Adrenal gland (tissue), 12 donors: Measurements from ENCODE around the gene ITGA6. TPM values are rescaled to one million over a fixed set of nuclear protein-coding genes. Genes with fewer than 3 reads are reported as not detected.

Source experiments
- DNase-seq, 7 donors: peaks; one replicate each; pipeline ENCODE4 v3.0.0-alpha.2; 2019 to 2020
- H3K27ac ChIP-seq, 5 donors: fragments of 200-600 bp; sonication (generic) in 4 of 5; 1 replicate in 3 of 5; 2 replicates in 2 of 5; pipeline versions ENCODE4 v1.5.1 to v1.8.0; 2016 to 2020; ENCODE audit warnings: mild to moderate bottlenecking in 1 of 5
- H3K27me3 ChIP-seq: fragments of 200-600 bp; 2 replicates; pipeline ENCODE4 v1.8.0; 2021
- H3K36me3 ChIP-seq, 2 donors: fragments of 200-600 bp; replicated peaks in 1 of 2; 1 replicate in 1 of 2; 2 replicates in 1 of 2; pipeline versions ENCODE4 v1.5.1 to v1.8.0; 2018 to 2022
- H3K4me1 ChIP-seq, 2 donors: fragments of 200-600 bp; replicated peaks in 1 of 2; 1 replicate in 1 of 2; 2 replicates in 1 of 2; pipeline versions ENCODE4 v1.5.1 to v1.8.0; 2018 to 2021
- H3K4me3 ChIP-seq, 4 donors: fragments of 200-600 bp; sonication (generic) in 3 of 4; one replicate each; pipeline ENCODE4 v1.5.1; 2016 to 2018
- H3K9me3 ChIP-seq, 3 donors: fragments of 200-600 bp; sonication (generic) in 1 of 3; replicated peaks in 1 of 3; 1 replicate in 2 of 3; 2 replicates in 1 of 3; pipeline versions ENCODE4 v1.5.1 to v1.8.0; 2016 to 2021
- CTCF ChIP-seq, 6 experiments: fragments of 450-650 bp in 4 of 6; fragments of 200-600 bp in 2 of 6; sonication (generic) in 1 of 6; IDR thresholded peaks; 1 replicate in 5 of 6; 2 replicates in 1 of 6; pipeline versions ENCODE4 v1.5.1 to v1.8.0; 2016 to 2021; ENCODE audit warnings: antibody characterized with exemption in 6 of 6, mild to moderate bottlenecking in 2 of 6, moderate library complexity in 1 of 6
- POLR2A ChIP-seq, 2 donors: fragments of 450-650 bp; IDR thresholded peaks; one replicate each; pipeline ENCODE4 v1.6.1; 2017; ENCODE audit warnings: antibody characterized with exemption in 2 of 2, mild to moderate bottlenecking in 2 of 2, moderate library complexity in 1 of 2
- WGBS, 4 donors: extraction: QIAGEN DNeasy Blood & Tissue Kit in 2 of 4; methylation state at CpG; one replicate each; pipeline versions ENCODE4 v1.1.5 to v1.1.7; 2013 to 2017; 5-methylcytosine and 5-hydroxymethylcytosine counted together
- intact Hi-C, 2 donors: fragments of 100-400 bp; cut with DNase I; formaldehyde crosslinking; loops; one replicate each; pipeline versions ENCODE4 v1.14.1 to v1.15.0; 2022 to 2023
- polyA plus RNA-seq, 3 donors: library from polyadenylated mRNA; stranded (reverse); fragments of 200-250 nt in 2 of 3; fragments of 350-450 nt in 1 of 3; fragmentation: Illumina TruSeq in 1 of 3; extraction: RNeasy Lipid Tissue Mini Kit (QIAGEN cat#74804) in 1 of 3; gene quantifications; one replicate each; pipeline ENCODE4 v1.2.3, GENCODE V29; 2013 to 2014
- total RNA-seq, 9 donors: library from RNA; depleted of rRNA in 4 of 9; stranded (reverse); fragments of >200 nt in 4 of 9; fragments of 120-200 nt in 1 of 9; fragmentation: NEBNext Ultra II Directional in 1 of 9; extraction: Animal tissue kit (Norgen Biotek cat#: 25700) in 1 of 9; gene quantifications; one replicate each; pipeline versions ENCODE4 v1.1.0 to v1.2.4, GENCODE V29; 2013 to 2023
- donor health status: healthy with polysubstance abuse.
- donor health status: Bipolar disorder and iron deficiency.
- donor health status: DM: yes; HTN: yes; CAD: no.
- donor health status: DM: no; HTN: no; CAD: no.
- donor health status: DM: no; HTN: no; CAD: no.
- donor health status: DM: yes; HTN: yes; CAD: no.

Gene ITGA6
- total and polyA plus RNA-seq, 12 donors, result 5.1 to 20.3 (median 10.0) TPM

- H3K4me1 ChIP-seq, result peaks cover 0 to 7% of the 10 kb centered on the region in 2 donors
- DNase-seq, result no peak
- H3K9me3 ChIP-seq, result no peaks in the 10 kb centered on the region
- H3K27me3 ChIP-seq, result peaks cover 5% of the 10 kb centered on the region
- no peaks in the 10 kb centered on the region for H3K36me3 ChIP-seq
- H3K4me3 ChIP-seq, result no peak overlapping the region
- intact Hi-C loops, result no loop called here
- no peak overlapping the region for H3K27ac ChIP-seq
- TF ChIP-seq POLR2A (IDR thresholded peaks at IDR 0.05), result no peak
- TF ChIP-seq CTCF (IDR thresholded peaks at IDR 0.05), result no peak
These were observed 2.0 kb upstream of the ITGA6 start for GRCh38 chr2:172425336-172425735.

- peaks cover 5% of the 10 kb centered on the region for H3K27me3 ChIP-seq
- H3K36me3 ChIP-seq, result no peaks in the 10 kb centered on the region
- TF ChIP-seq CTCF (IDR thresholded peaks at IDR 0.05), result no peak
- no peak for TF ChIP-seq POLR2A (IDR thresholded peaks at IDR 0.05)
- H3K27ac ChIP-seq, result peak overlapping the region in 2 of 5 donors; percentile 40 to 79
- H3K4me1 ChIP-seq, result peaks cover 0 to 7% of the 10 kb centered on the region in 2 donors
- intact Hi-C loops, result no loop called here
- no peaks in the 10 kb centered on the region for H3K9me3 ChIP-seq
- DNase-seq, result no peak
- 70 to 74% (median 71%) methylated on average over 17 of the region's 17 CpGs for WGBS, 4 donors
- H3K4me3 ChIP-seq, result peak overlapping the region in 2 of 4 donors; percentile 27 to 74
These were observed 641 bp upstream of the ITGA6 start for GRCh38 chr2:172426635-172427255.

GRCh38 chr2:172427990-172428831 lies 825 bp downstream of the ITGA6 start:
- Histone ChIP-seq H3K9me3 (no peaks in the 10 kb centered on the region), H3K36me3 (no peaks in the 10 kb centered on the region), H3K27ac (peak overlapping the region in 3 of 5 donors; percentile 40 to 79 (median 68)), H3K4me1 (peaks cover 0 to 14% of the 10 kb centered on the region in 2 donors), H3K4me3 (peak overlapping the region in 2 of 4 donors; percentile 27 to 74), H3K27me3 (peaks cover 5% of the 10 kb centered on the region)
- intact Hi-C loops, result no loop called here
- TF ChIP-seq POLR2A (IDR thresholded peaks at IDR 0.05) (no peak), CTCF (IDR thresholded peaks at IDR 0.05) (no peak)
- WGBS, 4 donors, result 7 to 32% (median 11%) methylated on average over 17 to 63 of the region's 63 CpGs
- peak in 3 of 7 donors; percentile 7 to 31 (median 28) for DNase-seq

- peaks cover 0 to 14% of the 10 kb centered on the region in 2 donors for H3K4me1 ChIP-seq
- peaks cover 5% of the 10 kb centered on the region for H3K27me3 ChIP-seq
- no peak for DNase-seq
- 45 to 56% (median 50%) methylated on average over 9 of the region's 9 CpGs for WGBS, 4 donors
- no peaks in the 10 kb centered on the region for H3K36me3 ChIP-seq
- H3K9me3 ChIP-seq, result no peaks in the 10 kb centered on the region
- TF ChIP-seq POLR2A (IDR thresholded peaks at IDR 0.05) (no peak), CTCF (IDR thresholded peaks at IDR 0.05) (no peak)
- no peak overlapping the region for H3K27ac ChIP-seq
- intact Hi-C loops, result no loop called here
- peak overlapping the region in 1 of 4 donors; percentile 74 for H3K4me3 ChIP-seq
These were observed 1.4 kb downstream of the ITGA6 start for GRCh38 chr2:172428832-172429210.
